ENCODE data around the gene CPM. TPM values are rescaled to one million over a fixed set of nuclear protein-coding genes. Genes with fewer than 3 reads are reported as not detected.

Gene CPM
- total and polyA plus RNA-seq, 4 donors = 14.2 to 65.0 (median 24.0) TPM

DNA sequence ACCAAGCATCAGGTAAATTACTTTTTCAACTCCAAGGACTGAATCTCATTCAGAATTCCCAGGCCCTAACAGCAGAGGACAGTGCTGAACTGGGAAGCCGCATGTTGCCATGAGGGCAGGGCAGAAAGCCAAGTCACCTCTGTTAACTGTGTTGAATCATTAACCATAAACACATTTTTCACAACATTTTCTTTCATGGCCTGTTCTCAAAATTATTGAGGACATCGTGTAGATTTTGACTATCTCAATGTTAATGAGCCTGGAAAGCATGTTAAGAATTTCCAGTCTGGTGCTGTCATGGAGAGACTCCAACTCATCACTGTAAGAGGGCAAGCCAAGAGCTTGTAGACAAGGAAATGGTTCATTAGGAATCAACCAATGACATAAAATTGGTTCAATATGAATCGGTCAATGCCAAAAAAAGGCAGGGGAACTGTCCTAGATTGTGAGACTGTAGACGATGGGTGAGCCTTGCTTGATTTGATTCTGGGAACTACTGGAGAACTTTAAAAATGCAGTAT lies 33.7 kb downstream of the CPM start:
- H3K27ac ChIP-seq (ENCODE audit: low read depth in 1 of 2, low read length in 2 of 2) = peak overlapping the region; percentile 79 to 85
- H3K27me3 ChIP-seq (ENCODE audit: control insufficient read depth in 4 of 4, insufficient read depth in 4 of 4, low read length in 3 of 4) = no peaks in the 10 kb centered on the region
- no peak overlapping the region for H3K9ac ChIP-seq (ENCODE audit: low read depth in 1 of 2, low read length in 2 of 2)
- DNase-seq (ENCODE audit: low spot score) = peak; percentile 43
- H3K36me3 ChIP-seq (ENCODE audit: control insufficient read depth in 4 of 4, insufficient read depth in 3 of 4, low read depth in 1 of 4, low read length in 3 of 4) = no peaks in the 10 kb centered on the region
- peaks cover 10 to 56% (median 28%) of the 10 kb centered on the region in 4 donors for H3K4me1 ChIP-seq (ENCODE audit: control insufficient read depth in 4 of 4, insufficient read depth in 4 of 4, low read length in 3 of 4)
- 18% methylated on average over 4 of the region's 4 CpGs for WGBS
- no peaks in the 10 kb centered on the region for H3K9me3 ChIP-seq (ENCODE audit: control insufficient read depth in 4 of 4, low read length in 3 of 4)
- TF ChIP-seq YY1 (IDR thresholded peaks at IDR 0.05) = peak; percentile 75
- no peak for TF ChIP-seq EGR1 (IDR thresholded peaks at IDR 0.05; ENCODE audit: low read depth in 2 of 2)
- TF ChIP-seq FOXA2 (IDR thresholded peaks at IDR 0.05) = peak; percentile 51
- TF ChIP-seq, protein P1, sequence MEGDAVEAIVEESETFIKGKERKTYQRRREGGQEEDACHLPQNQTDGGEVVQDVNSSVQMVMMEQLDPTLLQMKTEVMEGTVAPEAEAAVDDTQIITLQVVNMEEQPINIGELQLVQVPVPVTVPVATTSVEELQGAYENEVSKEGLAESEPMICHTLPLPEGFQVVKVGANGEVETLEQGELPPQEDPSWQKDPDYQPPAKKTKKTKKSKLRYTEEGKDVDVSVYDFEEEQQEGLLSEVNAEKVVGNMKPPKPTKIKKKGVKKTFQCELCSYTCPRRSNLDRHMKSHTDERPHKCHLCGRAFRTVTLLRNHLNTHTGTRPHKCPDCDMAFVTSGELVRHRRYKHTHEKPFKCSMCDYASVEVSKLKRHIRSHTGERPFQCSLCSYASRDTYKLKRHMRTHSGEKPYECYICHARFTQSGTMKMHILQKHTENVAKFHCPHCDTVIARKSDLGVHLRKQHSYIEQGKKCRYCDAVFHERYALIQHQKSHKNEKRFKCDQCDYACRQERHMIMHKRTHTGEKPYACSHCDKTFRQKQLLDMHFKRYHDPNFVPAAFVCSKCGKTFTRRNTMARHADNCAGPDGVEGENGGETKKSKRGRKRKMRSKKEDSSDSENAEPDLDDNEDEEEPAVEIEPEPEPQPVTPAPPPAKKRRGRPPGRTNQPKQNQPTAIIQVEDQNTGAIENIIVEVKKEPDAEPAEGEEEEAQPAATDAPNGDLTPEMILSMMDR (IDR thresholded peaks at IDR 0.05; ENCODE audit: low read depth, low read length, missing input control) = peak; percentile 78
- no peak for TF ChIP-seq GABPA (IDR thresholded peaks at IDR 0.05 in 1 of 2, conservative IDR thresholded peaks at IDR 0.05 in 1 of 2)
- TF ChIP-seq HNF4G (IDR thresholded peaks at IDR 0.05) = no peak
- peak; percentile 33 to 67 for TF ChIP-seq JUND (IDR thresholded peaks at IDR 0.05)
- TF ChIP-seq RAD21 (IDR thresholded peaks at IDR 0.05) = peak; percentile 94 to 99
- TF ChIP-seq TAF1 (conservative IDR thresholded peaks at IDR 0.05) = no peak
- TF ChIP-seq, protein P2, sequence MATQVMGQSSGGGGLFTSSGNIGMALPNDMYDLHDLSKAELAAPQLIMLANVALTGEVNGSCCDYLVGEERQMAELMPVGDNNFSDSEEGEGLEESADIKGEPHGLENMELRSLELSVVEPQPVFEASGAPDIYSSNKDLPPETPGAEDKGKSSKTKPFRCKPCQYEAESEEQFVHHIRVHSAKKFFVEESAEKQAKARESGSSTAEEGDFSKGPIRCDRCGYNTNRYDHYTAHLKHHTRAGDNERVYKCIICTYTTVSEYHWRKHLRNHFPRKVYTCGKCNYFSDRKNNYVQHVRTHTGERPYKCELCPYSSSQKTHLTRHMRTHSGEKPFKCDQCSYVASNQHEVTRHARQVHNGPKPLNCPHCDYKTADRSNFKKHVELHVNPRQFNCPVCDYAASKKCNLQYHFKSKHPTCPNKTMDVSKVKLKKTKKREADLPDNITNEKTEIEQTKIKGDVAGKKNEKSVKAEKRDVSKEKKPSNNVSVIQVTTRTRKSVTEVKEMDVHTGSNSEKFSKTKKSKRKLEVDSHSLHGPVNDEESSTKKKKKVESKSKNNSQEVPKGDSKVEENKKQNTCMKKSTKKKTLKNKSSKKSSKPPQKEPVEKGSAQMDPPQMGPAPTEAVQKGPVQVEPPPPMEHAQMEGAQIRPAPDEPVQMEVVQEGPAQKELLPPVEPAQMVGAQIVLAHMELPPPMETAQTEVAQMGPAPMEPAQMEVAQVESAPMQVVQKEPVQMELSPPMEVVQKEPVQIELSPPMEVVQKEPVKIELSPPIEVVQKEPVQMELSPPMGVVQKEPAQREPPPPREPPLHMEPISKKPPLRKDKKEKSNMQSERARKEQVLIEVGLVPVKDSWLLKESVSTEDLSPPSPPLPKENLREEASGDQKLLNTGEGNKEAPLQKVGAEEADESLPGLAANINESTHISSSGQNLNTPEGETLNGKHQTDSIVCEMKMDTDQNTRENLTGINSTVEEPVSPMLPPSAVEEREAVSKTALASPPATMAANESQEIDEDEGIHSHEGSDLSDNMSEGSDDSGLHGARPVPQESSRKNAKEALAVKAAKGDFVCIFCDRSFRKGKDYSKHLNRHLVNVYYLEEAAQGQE (IDR thresholded peaks at IDR 0.05) = peak; percentile 54
- TF ChIP-seq HNF4A (conservative IDR thresholded peaks at IDR 0.05) = peak; percentile 53 to 57
- TF ChIP-seq, protein P3, sequence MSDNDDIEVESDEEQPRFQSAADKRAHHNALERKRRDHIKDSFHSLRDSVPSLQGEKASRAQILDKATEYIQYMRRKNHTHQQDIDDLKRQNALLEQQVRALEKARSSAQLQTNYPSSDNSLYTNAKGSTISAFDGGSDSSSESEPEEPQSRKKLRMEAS (IDR thresholded peaks at IDR 0.05) = peak; percentile 82
- TF ChIP-seq, protein P4, sequence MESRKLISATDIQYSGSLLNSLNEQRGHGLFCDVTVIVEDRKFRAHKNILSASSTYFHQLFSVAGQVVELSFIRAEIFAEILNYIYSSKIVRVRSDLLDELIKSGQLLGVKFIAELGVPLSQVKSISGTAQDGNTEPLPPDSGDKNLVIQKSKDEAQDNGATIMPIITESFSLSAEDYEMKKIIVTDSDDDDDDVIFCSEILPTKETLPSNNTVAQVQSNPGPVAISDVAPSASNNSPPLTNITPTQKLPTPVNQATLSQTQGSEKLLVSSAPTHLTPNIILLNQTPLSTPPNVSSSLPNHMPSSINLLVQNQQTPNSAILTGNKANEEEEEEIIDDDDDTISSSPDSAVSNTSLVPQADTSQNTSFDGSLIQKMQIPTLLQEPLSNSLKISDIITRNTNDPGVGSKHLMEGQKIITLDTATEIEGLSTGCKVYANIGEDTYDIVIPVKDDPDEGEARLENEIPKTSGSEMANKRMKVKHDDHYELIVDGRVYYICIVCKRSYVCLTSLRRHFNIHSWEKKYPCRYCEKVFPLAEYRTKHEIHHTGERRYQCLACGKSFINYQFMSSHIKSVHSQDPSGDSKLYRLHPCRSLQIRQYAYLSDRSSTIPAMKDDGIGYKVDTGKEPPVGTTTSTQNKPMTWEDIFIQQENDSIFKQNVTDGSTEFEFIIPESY (IDR thresholded peaks at IDR 0.05) = peak; percentile 16
- TF ChIP-seq RXRA (IDR thresholded peaks at IDR 0.05) = peak; percentile 65 to 79
- no peak for TF ChIP-seq FOXA1 (IDR thresholded peaks at IDR 0.05)
- TF ChIP-seq, protein P5, sequence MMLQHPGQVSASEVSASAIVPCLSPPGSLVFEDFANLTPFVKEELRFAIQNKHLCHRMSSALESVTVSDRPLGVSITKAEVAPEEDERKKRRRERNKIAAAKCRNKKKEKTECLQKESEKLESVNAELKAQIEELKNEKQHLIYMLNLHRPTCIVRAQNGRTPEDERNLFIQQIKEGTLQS (IDR thresholded peaks at IDR 0.05) = peak; percentile 44
- peak; percentile 79 for TF ChIP-seq SP1 (IDR thresholded peaks at IDR 0.05)
- peak; percentile 84 for TF ChIP-seq NR2F2 (IDR thresholded peaks at IDR 0.05)
- no peak overlapping the region for H3K4me3 ChIP-seq (ENCODE audit: low read depth in 1 of 3, low read length in 3 of 3)
